Activated CD4-positive, alpha-beta T cell treated with anti-CD3 and anti-CD28 coated beads, Interleukin-2, amount 50 U/mL, for 1 hour (primary cell): ENCODE measurements around the gene MINK1.
"Not testable (repeated sequence)": the region's sequence is repeated elsewhere in the genome, so short reads cannot be mapped to it uniquely, and the experiment has no call there.

ENCODE experiments used
- DNase-seq: peaks from one replicate; pipeline ENCODE4 v3.0.0-alpha.2; 2020

Gene MINK1

GRCh38 chr17:4901648-4902344 is 68.7 kb downstream of the MINK1 start:
- DNase-seq, result peak; percentile 10

DNA sequence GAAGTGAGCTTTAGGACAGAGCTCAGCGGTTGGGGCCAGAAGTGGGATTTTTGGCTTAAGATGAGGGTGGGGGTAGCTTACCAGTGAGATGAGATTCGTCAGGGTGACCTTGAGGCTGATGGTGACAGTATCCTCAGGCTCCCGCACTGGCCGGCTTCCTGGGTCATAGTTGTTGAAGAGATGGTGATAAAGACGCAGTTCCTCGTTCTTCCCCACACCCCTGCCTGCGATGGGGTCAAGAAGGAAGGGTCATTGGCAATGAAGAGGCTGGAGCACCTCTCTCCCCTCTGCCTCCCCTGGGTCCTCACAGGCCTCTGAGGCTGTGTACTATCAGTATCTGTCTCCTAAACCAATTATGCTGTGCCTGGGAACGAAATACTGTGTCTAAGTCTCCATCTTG is 69.4 kb downstream of the MINK1 start:
- DNase-seq, result no peak

DNA sequence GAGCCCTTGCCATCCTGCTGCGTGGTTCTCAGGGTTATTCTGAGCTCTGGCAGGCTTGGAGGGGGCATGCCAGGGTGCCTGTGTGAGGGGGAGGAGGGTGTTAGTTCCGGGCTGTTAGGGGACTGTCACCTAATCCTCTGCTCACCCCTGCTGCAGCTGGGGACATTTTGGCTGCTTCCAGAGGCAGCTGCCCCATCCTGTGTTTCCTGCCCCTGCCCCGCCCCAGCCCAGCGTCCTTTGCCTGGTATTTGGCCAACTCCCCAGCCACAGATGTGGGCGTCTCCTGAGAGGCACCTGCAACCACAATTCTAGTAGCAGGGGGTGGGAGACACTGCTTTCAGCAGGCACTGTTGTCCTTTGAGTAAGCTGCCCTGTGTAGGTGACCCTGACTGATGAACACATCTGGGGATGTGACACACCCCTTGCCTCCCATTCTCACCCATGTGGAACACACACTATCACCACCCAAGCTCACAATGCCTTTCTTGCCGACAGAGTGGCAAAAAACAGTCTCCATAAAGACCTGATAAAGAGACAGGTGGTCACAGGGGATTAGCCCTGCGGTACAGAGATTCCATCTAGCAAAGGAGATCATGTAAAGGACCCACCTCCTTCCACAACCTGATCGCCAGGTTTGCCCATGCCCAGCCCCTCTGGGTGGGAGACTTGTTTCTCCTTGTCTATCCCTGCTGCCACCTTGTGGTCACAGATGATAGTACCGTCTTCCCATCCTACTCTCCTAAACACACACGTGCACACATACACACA is 70.1 kb downstream of the MINK1 start, which contains the start of gene CHRNE:
CHRNE (minus strand) TSS at position 48 of the 768 bp plus-strand sequence; CDS start at position 13, 35 bp downstream.
- DNase-seq, result peak; percentile 73

DNA sequence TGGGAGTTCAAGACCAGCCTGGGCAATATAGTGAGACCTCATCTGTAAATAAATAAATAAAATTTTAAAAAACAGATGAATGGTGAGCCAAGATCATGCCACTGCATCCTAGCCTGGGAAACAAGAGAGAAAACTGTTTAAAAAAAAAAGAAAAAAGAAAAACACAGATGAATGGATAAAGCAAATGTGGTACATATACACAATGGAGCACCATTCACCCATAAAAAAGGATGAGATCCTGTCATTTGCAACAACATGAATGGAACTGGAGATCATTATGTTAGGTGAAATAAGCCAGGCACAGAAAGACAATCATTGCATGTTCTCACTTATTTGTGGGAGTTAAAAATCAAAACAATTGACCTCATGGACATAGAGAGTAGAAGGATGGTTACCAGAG is 73.5 kb downstream of the MINK1 start:
- DNase-seq, result not testable (repeated sequence)

DNA sequence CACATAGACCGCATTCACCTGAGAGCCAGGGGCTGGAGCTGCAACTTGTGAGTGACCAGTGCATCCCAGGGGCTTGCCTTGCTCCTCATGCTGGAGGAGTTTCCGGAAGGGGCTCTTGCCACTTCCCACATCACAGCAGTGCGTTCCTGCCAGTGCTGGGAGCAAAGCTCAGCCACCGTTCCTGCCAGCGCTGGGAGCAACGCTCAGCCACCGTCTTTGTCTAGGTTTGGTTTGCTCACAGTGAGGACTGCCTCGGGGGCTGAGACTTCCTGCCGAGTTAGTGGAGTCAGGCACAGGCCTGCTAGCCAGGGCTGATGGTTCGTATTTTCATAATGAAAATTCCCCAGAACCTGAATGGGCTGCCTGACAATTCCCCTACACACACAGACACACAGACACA is 75.2 kb downstream of the MINK1 start:
- DNase-seq, result no peak

- peak; percentile 71 for DNase-seq
Observed at GRCh38 chr17:4908711-4909496, 75.8 kb downstream of the MINK1 start.

DNA sequence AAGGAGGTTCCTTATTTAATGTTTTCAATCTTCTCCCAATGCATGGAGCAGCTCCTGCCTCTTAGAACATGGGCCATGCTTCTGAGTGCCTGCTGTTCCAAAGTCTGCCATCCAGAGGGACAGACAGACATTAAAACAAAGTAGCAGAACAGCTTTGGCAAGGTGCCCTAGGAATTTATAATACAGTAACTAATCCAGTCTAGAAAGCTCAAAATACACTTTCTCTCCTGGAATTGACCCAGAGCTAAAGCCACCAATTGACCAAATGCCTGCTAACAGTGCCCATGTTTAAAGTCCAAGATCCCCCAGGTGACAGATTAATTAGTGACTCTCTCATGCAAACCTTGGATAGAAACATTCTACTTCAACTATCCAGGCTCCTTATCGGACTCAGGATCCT is 80.9 kb downstream of the MINK1 start:
- DNase-seq, result no peak

DNA sequence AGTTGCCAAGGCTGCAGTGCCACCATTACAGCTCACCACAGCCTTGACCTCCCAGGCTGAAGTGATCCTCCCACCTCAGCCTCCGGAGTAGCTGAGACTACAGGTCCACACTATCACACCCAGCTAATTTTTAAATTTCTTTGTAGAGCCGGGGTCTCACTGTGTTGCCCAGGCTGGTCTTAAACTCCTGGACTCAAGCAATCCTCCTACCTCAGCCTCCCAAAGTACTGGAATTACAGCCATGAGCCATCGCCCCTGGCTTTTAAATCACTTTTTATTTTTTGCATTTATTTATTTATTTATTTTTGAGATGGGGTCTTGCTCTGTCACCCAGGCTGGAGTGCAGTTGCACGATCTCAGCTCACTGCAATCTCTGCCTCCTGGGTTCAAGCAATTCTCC is 81.4 kb downstream of the MINK1 start:
- DNase-seq, result not testable (repeated sequence)

GRCh38 chr17:4919511-4920047 is 86.4 kb downstream of the MINK1 start:
- no peak for DNase-seq

- no peak for DNase-seq
Observed at GRCh38 chr17:4920351-4921048, 87.4 kb downstream of the MINK1 start.

DNA sequence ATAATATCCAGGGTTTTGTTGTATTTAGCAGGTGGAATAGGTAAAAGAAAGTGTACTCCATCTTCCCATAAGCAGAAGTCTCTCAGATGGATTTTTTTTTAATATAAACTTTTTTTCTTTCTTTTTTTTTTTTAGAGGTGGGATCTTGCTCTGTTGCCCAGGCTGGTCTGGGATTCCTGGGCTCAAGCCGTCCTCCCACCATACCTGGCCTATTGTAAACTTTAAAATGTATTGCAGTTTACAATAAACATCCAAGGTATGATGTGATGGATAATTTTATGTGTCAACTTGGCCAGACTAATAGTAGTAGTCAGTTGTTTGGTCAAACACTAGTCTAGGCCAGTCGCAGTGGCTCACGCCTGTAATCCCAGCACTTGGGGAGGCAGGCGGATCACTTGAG is 88.2 kb downstream of the MINK1 start:
- DNase-seq, result no peak

DNA sequence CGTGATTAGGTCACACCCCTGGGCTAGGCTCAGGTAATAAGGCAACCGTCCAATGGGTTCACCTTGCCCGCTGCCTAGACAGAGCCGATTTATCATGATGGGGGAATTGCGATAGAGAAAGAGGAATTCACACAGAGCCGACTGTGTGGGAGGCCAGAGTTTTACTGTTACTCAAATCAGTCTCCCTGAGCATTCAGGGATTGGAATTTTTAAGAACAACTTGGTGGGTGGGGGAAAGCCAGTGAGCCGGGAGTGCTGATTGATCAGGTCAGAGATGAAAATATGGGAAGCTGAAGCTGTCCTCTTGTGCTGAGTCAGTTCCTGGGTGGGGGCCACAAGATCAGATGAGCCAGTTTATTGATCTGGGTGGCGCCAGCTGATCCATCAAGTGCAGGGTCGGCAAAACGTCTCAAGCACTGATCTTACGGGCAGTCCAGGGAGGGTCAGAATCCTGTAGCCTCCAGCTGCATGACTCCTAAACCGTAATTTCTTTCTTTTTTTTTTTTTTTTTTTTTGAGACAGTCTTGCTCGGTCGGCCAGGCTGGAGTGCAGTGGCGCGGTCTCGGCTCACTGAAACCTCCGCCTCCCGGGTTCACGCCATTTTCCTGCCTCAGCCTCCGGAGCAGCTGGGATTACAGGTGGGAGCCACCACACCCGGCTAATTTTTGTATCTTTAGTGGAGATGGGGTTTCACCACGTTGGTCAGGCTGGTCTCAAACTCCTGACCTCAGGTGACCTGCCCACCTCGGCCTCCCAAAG is 93.6 kb downstream of the MINK1 start:
- DNase-seq, result not testable (repeated sequence)

GRCh38 chr17:4928881-4929280 is 95.7 kb downstream of the MINK1 start:
- no peak for DNase-seq

DNA sequence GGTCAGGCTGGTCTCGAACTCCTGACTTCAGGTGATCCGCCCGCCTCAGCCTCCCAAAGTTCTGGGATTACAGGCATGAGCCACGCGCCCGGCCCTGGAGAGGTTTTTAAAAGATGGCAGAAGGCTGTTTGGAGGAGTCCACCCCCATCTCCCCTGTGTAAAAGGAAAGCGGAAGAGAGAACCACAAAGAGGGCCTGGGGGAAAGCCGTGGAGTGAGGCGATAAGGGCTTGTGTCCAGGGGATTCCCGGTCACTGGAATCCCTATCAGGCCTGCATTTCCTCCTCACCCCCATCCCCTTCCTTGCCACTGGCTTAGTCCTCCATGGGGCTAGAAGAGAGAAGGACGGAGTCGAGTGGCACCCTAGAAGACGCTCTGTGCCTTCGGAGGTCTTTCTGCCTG is 98.8 kb downstream of the MINK1 start, which contains the start of gene GP1BA:
GP1BA (plus strand) TSS at position 315 of the 400 bp plus-strand sequence. CDS start 328 bp downstream, outside the sequence.
- DNase-seq, result no peak

- no peak for DNase-seq
Observed at GRCh38 chr17:4932756-4933155, 99.6 kb downstream of the MINK1 start.

DNA sequence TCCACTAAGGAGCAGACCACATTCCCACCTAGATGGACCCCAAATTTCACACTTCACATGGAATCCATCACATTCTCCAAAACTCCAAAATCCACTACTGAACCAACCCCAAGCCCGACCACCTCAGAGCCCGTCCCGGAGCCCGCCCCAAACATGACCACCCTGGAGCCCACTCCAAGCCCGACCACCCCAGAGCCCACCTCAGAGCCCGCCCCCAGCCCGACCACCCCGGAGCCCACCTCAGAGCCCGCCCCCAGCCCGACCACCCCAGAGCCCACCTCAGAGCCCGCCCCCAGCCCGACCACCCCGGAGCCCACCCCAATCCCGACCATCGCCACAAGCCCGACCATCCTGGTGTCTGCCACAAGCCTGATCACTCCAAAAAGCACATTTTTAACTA is 100.5 kb downstream of the MINK1 start:
- no peak for DNase-seq

GRCh38 chr17:4934173-4934979 is 101.2 kb downstream of the MINK1 start:
- DNase-seq, result no peak

DNA sequence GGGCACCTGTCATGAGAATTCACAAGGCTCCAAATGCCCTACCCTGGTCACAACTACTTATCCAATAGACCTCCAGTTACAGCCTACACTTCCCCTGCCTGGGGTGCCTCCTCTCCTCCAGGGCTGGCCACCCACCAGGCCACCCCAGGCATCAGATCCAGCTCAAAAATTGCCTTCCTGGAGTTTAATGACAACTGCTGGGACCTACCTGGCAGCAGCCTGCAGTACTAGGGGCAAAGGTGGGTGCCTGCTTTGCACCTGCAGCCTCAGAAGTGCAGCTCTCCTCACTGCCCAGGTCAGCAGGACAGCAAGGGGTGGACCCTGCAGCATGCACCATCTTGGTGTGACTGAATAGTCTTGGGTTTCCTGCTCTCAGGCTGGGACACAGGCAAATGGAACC is 102.5 kb downstream of the MINK1 start:
- DNase-seq, result no peak

GRCh38 chr17:4936436-4936835 is 103.3 kb downstream of the MINK1 start:
- DNase-seq, result no peak

- no peak for DNase-seq
Observed at GRCh38 chr17:4937553-4937952, 104.4 kb downstream of the MINK1 start.

GRCh38 chr17:4938069-4938491 is 104.9 kb downstream of the MINK1 start:
- DNase-seq, result no peak
